HUES6 (cell line): Measurements from ENCODE around the gene SGTA.

Source experiments
- H3K27ac ChIP-seq: 2 replicates; pipeline ENCODE4 v1.7.0; 2013; ENCODE audit warnings: low read depth, mild to moderate bottlenecking, low read length, inconsistent platforms
- H3K27me3 ChIP-seq: 2 replicates; pipeline ENCODE4 v1.6.1; 2013; ENCODE audit warnings: low read length; ENCODE audit not compliant: control insufficient read depth, insufficient read depth
- H3K36me3 ChIP-seq: 2 replicates; pipeline ENCODE4 v1.6.1; 2013; ENCODE audit warnings: low read length; ENCODE audit not compliant: control insufficient read depth, insufficient read depth
- H3K4me1 ChIP-seq: 2 replicates; pipeline ENCODE4 v1.6.1; 2013; ENCODE audit warnings: low read length; ENCODE audit not compliant: control insufficient read depth, insufficient read depth
- H3K4me3 ChIP-seq: 2 replicates; pipeline ENCODE4 v1.5.1; 2013; ENCODE audit warnings: low read depth, low read length
- H3K9ac ChIP-seq: one replicate; pipeline ENCODE4 v1.6.1; 2013; ENCODE audit warnings: mild to moderate bottlenecking, low read length
- H3K9me3 ChIP-seq: 2 replicates; pipeline ENCODE4 v1.6.1; 2013; ENCODE audit warnings: low read depth, low read length; ENCODE audit not compliant: control insufficient read depth, insufficient read depth

The SGTA gene

GRCh38 chr19:2815923-2816322, 32.9 kb upstream of the SGTA start:
- no peaks in the 10 kb centered on the region for H3K27me3 ChIP-seq
- no peaks in the 10 kb centered on the region for H3K4me1 ChIP-seq
- no peak overlapping the region for H3K27ac ChIP-seq
- no peaks in the 10 kb centered on the region for H3K9me3 ChIP-seq
- no peak overlapping the region for H3K4me3 ChIP-seq
- no peak overlapping the region for H3K9ac ChIP-seq
- H3K36me3 ChIP-seq, result peaks cover 45% of the 10 kb centered on the region

DNA sequence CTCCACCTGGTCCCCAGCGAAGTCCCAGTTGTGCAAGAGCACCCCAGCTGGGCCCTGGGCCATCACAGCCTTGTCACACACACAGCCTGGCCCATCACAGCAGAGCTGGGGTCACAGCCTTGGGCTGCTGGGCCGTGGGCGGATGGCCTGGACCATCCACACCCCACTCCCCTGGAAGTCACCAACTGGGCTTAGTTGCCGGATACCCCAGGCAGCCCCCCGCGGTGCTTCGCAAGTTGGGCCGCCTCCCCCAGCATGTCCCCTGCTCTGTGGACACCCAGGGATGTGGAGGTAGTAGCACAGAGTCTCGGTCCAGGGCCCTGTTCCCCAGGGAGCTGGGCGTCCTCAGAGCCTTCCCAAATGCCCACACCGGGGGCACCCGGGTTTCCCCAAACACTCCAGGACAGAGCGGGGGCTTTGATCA, 32.1 kb upstream of the SGTA start:
- Histone ChIP-seq H3K27me3 (no peaks in the 10 kb centered on the region), H3K9ac (no peak overlapping the region)

DNA sequence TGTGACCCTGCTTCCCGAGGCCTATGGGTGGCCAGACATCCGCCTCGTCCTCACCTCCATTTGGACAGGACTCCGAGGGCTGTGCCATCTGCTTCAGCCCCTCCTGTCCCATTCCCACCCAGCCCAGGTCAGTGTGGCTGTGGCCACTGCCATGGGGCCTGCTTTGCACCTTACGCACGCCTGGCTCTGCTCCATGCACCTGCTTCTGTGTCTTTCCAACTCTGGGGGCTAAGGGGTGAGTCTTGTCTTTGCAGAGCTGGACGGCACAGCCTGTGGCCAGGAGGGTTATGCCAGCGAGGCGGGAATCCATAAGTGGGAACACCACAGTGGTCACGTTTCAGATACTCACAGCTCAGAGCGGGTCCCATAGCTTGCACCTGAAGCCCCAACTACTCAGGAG, 31.4 kb upstream of the SGTA start:
- H3K36me3 ChIP-seq, result peaks cover 60% of the 10 kb centered on the region

More for the DNA sequence above, 32.1 kb upstream of the SGTA start:
- Histone ChIP-seq H3K36me3 (peaks cover 52% of the 10 kb centered on the region), H3K4me3 (no peak overlapping the region), H3K9me3 (no peaks in the 10 kb centered on the region), H3K4me1 (no peaks in the 10 kb centered on the region), H3K27ac (no peak overlapping the region)

DNA sequence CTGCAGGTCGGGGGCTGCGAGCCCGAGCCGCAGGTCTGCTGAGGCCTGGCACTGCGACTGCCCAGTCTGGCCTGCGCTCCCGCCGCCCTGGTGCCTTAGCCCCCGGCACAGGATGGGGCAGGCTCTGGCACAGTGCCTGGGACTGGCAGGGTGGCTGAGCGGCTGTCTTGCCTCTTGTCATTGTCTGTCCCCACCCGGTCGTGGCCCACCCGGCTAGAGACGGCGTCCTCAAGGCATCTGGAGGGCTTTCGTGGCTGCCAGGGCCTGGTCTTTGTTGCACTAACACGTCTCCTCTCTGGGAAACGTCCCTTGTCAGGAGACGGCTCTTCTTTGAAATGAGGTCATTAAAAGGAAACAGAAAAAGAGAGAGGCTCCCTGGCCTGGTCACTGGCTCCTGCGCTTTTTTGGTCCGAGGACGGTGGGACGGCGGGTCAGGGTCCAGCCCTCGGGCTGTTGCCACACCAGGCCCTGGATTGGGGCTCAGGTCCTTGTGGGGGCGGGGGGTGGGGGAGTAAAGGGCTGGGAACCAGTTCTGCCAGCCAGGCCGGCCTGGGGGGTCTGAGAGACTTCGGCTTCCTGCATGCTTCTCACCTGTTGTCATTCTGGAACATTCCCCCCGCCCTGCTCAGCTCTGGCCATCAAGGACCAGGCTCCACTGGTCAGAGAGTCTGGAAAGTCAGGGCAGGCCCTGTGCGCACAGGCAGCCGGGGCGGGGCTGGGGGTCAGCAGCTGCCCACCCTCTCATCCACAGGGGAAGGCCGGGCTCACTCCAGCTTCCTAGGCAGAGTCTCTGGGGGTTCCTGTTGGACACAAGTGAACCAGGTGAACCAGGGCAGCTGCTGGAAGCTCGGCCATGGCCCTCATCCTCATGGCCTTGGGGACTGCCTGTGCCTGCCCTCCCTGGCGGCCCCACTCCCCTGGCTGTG, 30.4 kb upstream of the SGTA start:
- Histone ChIP-seq H3K36me3 (peaks cover 69% of the 10 kb centered on the region), H3K27me3 (no peaks in the 10 kb centered on the region)

More for the DNA sequence above, 31.4 kb upstream of the SGTA start:
- no peak overlapping the region for H3K27ac ChIP-seq
- no peak overlapping the region for H3K9ac ChIP-seq
- H3K27me3 ChIP-seq, result no peaks in the 10 kb centered on the region
- no peaks in the 10 kb centered on the region for H3K9me3 ChIP-seq
- no peak overlapping the region for H3K4me3 ChIP-seq
- no peaks in the 10 kb centered on the region for H3K4me1 ChIP-seq

GRCh38 chr19:2812414-2813234, 29.6 kb upstream of the SGTA start:
- Histone ChIP-seq H3K9me3 (no peaks in the 10 kb centered on the region), H3K27ac (no peak overlapping the region), H3K4me3 (no peak overlapping the region), H3K36me3 (peaks cover 78% of the 10 kb centered on the region), H3K27me3 (no peaks in the 10 kb centered on the region), H3K9ac (no peak overlapping the region), H3K4me1 (no peaks in the 10 kb centered on the region)

More for the DNA sequence above, 30.4 kb upstream of the SGTA start:
- Histone ChIP-seq H3K4me1 (no peaks in the 10 kb centered on the region), H3K4me3 (no peak overlapping the region), H3K9me3 (no peaks in the 10 kb centered on the region), H3K9ac (no peak overlapping the region), H3K27ac (no peak overlapping the region)

GRCh38 chr19:2811735-2812413, 28.8 kb upstream of the SGTA start:
- Histone ChIP-seq H3K9me3 (no peaks in the 10 kb centered on the region), H3K4me1 (no peaks in the 10 kb centered on the region), H3K36me3 (peaks cover 86% of the 10 kb centered on the region), H3K9ac (no peak overlapping the region), H3K27ac (no peak overlapping the region), H3K27me3 (no peaks in the 10 kb centered on the region), H3K4me3 (no peak overlapping the region)

- H3K9me3 ChIP-seq, result no peaks in the 10 kb centered on the region
- H3K4me3 ChIP-seq, result no peak overlapping the region
- H3K27me3 ChIP-seq, result no peaks in the 10 kb centered on the region
- peaks cover 92% of the 10 kb centered on the region for H3K36me3 ChIP-seq
- H3K9ac ChIP-seq, result no peak overlapping the region
- H3K27ac ChIP-seq, result no peak overlapping the region
- no peaks in the 10 kb centered on the region for H3K4me1 ChIP-seq
Measured at GRCh38 chr19:2811221-2811722, 28.2 kb upstream of the SGTA start.

DNA sequence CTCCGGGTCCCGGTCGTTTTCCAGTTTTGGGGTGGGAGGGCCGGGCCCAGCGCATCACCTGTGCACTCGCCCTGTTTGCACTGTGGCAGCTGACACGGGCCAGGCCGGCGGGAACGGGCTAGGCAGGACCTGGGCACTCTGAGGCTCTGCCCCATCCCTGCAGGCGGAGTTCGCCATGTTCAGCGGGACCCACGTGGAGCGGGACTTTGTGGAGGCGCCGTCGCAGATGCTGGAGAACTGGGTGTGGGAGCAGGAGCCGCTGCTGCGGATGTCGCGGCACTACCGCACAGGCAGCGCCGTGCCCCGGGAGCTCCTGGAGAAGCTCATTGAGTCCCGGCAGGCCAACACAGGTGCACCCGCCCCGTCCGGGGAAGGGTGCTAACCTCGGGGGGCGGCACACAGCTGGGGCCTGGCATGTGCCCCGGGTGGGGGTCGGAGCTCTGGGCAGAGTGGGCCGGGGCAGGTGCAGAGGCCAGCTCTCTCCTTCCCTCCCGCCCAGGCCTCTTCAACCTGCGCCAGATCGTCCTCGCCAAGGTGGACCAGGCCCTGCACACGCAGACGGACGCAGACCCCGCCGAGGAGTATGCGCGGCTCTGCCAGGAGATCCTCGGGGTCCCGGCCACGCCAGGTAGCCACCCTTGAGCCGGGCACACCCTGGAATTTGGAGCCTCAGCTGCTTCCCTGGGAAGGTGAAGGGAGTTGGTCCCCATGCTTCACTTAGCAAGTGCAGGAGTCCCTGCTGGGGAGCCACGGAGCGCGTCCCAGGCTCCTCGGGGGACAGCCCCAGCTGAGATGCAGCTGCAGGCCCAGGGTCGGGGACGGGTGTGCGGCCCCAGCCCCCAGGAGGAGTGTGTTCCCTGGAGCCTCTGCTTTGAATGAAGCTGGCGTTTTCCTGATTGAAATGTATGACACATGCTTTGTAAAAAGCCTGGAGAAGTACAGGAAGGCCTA, 27.3 kb upstream of the SGTA start:
- Histone ChIP-seq H3K27me3 (no peaks in the 10 kb centered on the region), H3K9ac (no peak overlapping the region), H3K36me3 (peaks cover 96% of the 10 kb centered on the region), H3K4me1 (no peaks in the 10 kb centered on the region), H3K9me3 (no peaks in the 10 kb centered on the region), H3K4me3 (no peak overlapping the region), H3K27ac (no peak overlapping the region)

DNA sequence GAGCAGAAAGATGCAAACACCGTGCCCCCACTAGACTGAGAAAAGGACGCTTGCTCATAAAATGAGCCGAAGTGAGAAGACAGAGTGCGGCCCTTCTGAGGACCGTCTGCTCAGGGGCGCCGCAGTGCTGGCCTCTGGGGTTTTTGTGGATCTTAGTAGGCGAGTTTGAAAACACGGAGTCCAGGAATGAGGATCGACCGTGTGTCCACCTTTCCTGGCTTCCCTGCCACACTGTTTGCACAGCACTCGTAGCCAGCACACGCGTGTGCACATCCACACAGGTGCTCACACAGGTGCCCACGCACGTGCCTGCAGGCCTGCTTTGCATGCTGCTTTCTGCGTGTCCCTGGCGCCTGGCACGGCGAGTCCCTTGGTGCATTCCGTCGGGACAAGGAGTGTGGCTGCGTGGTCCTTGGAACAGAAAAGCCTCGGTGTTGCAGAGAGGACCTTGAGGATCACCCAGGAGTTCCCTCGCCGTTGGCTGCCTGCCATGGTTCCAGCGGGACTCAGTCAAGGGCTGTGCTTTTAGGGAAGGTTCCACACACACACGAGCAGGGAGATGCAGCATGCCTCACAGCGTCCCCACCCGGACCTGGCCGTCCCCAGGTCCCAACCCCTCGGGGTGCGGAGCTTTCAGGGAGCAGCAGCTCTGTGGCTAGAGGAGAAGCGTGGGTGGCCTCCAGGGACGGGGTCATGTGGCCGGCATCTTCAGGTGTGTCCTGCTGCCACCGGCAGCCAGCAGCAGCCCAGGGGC, 26.5 kb upstream of the SGTA start:
- Histone ChIP-seq H3K27me3 (no peaks in the 10 kb centered on the region), H3K9me3 (no peaks in the 10 kb centered on the region), H3K4me3 (no peak overlapping the region), H3K36me3 (peaks cover 97% of the 10 kb centered on the region), H3K4me1 (no peaks in the 10 kb centered on the region), H3K9ac (no peak overlapping the region), H3K27ac (no peak overlapping the region)
